OCI-LY1 (cell line): ENCODE results near the gene EDN2.

Source experiments
- H2AFZ ChIP-seq: fragments of 200-600 bp; sonication (generic), shearing (Covaris generic); 2 replicates; pipeline ENCODE4 v1.6.0; 2014; ENCODE audit warnings: antibody characterized with exemption, mild to moderate bottlenecking, low read length
- H3F3A ChIP-seq: fragments of 200-600 bp; sonication (generic), shearing (Covaris generic); 2 replicates; pipeline ENCODE4 v1.6.0; 2014; ENCODE audit warnings: mild to moderate bottlenecking, antibody characterized with exemption, low read length, moderate library complexity; ENCODE audit not compliant: insufficient read depth
- H3K27ac ChIP-seq: fragments of 200-600 bp; sonication (generic); 2 replicates; pipeline ENCODE4 v1.5.1; 2014; ENCODE audit warnings: low read length, mixed run types, mild to moderate bottlenecking, low read depth; ENCODE audit not compliant: poor library complexity, severe bottlenecking
- H3K27me3 ChIP-seq: fragments of 200-600 bp; sonication (generic); 2 replicates; pipeline ENCODE4 v1.6.0; 2014; ENCODE audit warnings: antibody characterized with exemption, mild to moderate bottlenecking, low read length, moderate library complexity; ENCODE audit not compliant: insufficient read depth
- H3K36me3 ChIP-seq: fragments of 200-600 bp; sonication (generic); 2 replicates; pipeline ENCODE4 v1.6.1; 2014; ENCODE audit warnings: mild to moderate bottlenecking, antibody characterized with exemption, low read length, moderate library complexity, mixed read lengths; ENCODE audit not compliant: insufficient read depth
- H3K4me1 ChIP-seq: fragments of 200-600 bp; sonication (generic); 2 replicates; pipeline ENCODE4 v1.5.1; 2014; ENCODE audit warnings: mild to moderate bottlenecking, low read length, moderate library complexity; ENCODE audit not compliant: insufficient read depth, severe bottlenecking
- H3K4me2 ChIP-seq: fragments of 200-600 bp; sonication (generic), shearing (Covaris generic); 2 replicates; pipeline ENCODE4 v1.6.1; 2014; ENCODE audit warnings: low read length
- H3K4me3 ChIP-seq: fragments of 200-600 bp; sonication (generic); 2 replicates; pipeline ENCODE4 v1.5.1; 2014; ENCODE audit warnings: low read length, low read depth, mild to moderate bottlenecking, mixed read lengths; ENCODE audit not compliant: poor library complexity, severe bottlenecking
- H3K79me2 ChIP-seq: fragments of 200-600 bp; shearing (Covaris generic); 2 replicates; pipeline ENCODE4 v1.6.1; 2016; ENCODE audit warnings: mixed run types, low read length, mixed read lengths; ENCODE audit not compliant: insufficient read depth
- H3K9ac ChIP-seq: fragments of 200-600 bp; sonication (generic), shearing (Covaris generic); 2 replicates; pipeline ENCODE4 v1.6.1; 2014; ENCODE audit warnings: mild to moderate bottlenecking, low read length, mixed read lengths
- H3K9me2 ChIP-seq: fragments of 200-600 bp; sonication (generic), shearing (Covaris generic); 2 replicates; pipeline ENCODE4 v1.6.1; 2014; ENCODE audit warnings: low read depth, mild to moderate bottlenecking, low read length, mixed read lengths
- H3K9me3 ChIP-seq: fragments of 200-600 bp; shearing (Covaris generic); 2 replicates; pipeline ENCODE4 v1.6.1; 2014; ENCODE audit warnings: low read length, mixed read lengths
- H4K20me1 ChIP-seq: fragments of 200-600 bp; sonication (generic), shearing (Covaris generic); 2 replicates; pipeline ENCODE4 v1.6.0; 2016; ENCODE audit warnings: mild to moderate bottlenecking, low read length; ENCODE audit not compliant: insufficient read depth
- EZH2 ChIP-seq: fragments of 200-600 bp; sonication (generic), shearing (Covaris generic); IDR thresholded peaks from 2 replicates; pipeline ENCODE4 v1.8.0; 2017; ENCODE audit warnings: borderline replicate concordance, mixed run types, mild to moderate bottlenecking, antibody characterized with exemption, low read length, moderate library complexity, mixed read lengths
- TF ChIP-seq, protein P1 (sequence below): fragments of 200-600 bp; sonication (generic), shearing (Covaris generic); IDR thresholded peaks from 2 replicates; pipeline ENCODE4 v1.5.1; 2017; ENCODE audit warnings: mild to moderate bottlenecking, antibody characterized with exemption, low read length, moderate library complexity, mixed read lengths

The EDN2 gene

DNA sequence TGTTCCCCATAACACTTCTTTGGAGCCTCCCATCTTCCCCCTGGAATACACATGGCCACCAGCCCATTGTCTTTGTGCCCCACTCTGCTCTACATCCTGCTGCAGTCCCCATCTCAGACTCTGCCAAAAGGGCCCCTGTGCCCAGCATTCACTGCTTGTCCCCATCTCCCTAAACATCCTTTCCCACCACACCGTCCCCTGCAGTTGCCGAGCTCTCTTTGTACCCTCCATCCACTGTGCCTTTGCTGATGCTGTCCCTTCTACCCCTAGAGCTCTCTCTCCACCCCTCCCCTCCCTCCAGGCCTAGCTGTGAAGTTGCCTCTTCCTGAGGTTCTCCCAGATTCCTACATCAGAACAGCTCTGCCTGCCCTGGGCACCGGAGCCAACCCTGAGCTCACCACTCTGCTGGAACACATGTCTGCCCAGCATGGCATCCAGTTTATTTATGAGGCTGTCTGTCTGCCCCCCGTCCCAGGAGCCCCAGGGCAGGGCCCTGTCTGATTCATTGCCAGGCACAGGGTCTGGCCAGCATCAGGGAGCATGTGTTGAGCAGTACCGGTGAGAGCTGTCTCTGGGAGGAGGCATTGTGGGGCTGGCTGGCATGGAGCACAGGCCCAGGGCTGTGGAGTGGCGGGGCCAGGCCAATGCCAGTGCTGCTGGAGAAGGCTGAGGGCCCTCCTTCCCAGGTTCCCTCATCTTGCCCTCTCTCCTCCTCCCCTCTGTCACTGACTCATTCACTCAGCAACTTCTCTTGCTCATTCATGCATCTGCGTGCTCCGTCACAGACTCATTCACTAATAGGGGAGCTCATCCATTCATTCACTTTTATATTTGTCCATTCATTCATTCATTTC is 28.8 kb downstream of the EDN2 start:
- Histone ChIP-seq H3K36me3 (no peaks in the 10 kb centered on the region), H2AFZ (no peak overlapping the region), H3F3A (no peaks in the 10 kb centered on the region), H3K4me1 (no peaks in the 10 kb centered on the region), H3K9me3 (no peaks in the 10 kb centered on the region), H4K20me1 (no peaks in the 10 kb centered on the region), H3K4me2 (no peak overlapping the region), H3K27ac (no peak overlapping the region), H3K9ac (no peak overlapping the region), H3K9me2 (no peaks in the 10 kb centered on the region), H3K27me3 (no peaks in the 10 kb centered on the region), H3K79me2 (no peaks in the 10 kb centered on the region), H3K4me3 (no peak overlapping the region)
- TF ChIP-seq, protein P1, sequence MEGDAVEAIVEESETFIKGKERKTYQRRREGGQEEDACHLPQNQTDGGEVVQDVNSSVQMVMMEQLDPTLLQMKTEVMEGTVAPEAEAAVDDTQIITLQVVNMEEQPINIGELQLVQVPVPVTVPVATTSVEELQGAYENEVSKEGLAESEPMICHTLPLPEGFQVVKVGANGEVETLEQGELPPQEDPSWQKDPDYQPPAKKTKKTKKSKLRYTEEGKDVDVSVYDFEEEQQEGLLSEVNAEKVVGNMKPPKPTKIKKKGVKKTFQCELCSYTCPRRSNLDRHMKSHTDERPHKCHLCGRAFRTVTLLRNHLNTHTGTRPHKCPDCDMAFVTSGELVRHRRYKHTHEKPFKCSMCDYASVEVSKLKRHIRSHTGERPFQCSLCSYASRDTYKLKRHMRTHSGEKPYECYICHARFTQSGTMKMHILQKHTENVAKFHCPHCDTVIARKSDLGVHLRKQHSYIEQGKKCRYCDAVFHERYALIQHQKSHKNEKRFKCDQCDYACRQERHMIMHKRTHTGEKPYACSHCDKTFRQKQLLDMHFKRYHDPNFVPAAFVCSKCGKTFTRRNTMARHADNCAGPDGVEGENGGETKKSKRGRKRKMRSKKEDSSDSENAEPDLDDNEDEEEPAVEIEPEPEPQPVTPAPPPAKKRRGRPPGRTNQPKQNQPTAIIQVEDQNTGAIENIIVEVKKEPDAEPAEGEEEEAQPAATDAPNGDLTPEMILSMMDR: no peak
- no peak for TF ChIP-seq EZH2

DNA sequence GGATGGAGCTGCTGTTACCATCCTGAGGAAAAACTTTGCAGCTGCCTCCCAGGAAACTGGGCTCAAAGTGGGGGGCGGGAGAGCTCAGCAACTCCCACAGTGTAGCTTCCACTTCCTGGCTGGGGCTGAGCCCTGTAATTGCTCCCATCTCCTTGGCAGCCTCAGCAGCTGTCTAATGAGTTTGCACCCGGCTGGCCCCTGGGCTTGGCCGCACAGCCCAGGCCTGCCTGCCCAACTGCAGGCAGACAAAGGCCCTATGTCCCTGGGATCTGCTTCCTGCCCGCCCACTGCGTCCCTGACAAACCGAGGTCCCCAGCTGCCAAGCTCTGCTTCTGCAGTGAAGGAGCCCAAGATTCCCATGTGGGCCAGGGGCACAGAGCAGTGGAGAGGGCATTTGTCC is 30.1 kb downstream of the EDN2 start:
- no peaks in the 10 kb centered on the region for H3K9me3 ChIP-seq

DNA sequence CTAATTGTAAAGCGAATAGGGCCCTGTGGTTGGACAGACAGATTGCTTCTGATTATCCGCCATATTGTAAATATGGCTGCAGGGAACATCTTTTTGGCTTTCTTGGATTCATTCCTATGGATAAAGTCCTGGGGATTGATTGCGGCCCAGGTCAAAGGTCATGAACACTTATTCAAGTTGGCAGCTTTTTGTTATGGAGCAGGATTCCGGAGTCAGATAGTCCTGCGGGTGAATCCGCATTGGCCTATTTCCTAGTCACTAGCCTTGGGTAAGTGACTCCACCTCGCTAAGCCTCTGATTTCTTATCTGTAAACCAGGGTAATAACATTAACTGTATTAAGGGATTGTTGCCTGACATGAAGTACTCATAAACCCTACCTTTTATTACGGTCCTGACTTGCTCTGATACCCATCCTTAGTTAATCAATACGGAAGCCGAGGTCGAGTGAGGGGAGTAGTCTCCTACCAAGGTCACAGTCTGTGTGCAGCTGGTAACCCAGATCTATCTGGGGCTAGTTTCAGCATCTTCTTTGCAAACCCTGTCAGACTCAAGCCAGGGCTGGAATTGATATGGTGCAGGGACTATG is 31.7 kb downstream of the EDN2 start:
- H4K20me1 ChIP-seq: no peaks in the 10 kb centered on the region
- H3F3A ChIP-seq: no peaks in the 10 kb centered on the region
- H3K79me2 ChIP-seq: no peaks in the 10 kb centered on the region
- no peak overlapping the region for H3K27ac ChIP-seq
- H3K4me2 ChIP-seq: no peak overlapping the region
- H3K27me3 ChIP-seq: no peaks in the 10 kb centered on the region
- no peaks in the 10 kb centered on the region for H3K9me2 ChIP-seq
- H3K4me3 ChIP-seq: no peak overlapping the region
- H2AFZ ChIP-seq: no peak overlapping the region
- H3K9me3 ChIP-seq: no peaks in the 10 kb centered on the region
- H3K36me3 ChIP-seq: no peaks in the 10 kb centered on the region
- H3K9ac ChIP-seq: no peak overlapping the region
- TF ChIP-seq, protein P1: no peak
- no peak for TF ChIP-seq EZH2
- no peaks in the 10 kb centered on the region for H3K4me1 ChIP-seq

More for the DNA sequence above, 30.1 kb downstream of the EDN2 start:
- Histone ChIP-seq H3K79me2 (no peaks in the 10 kb centered on the region), H3K36me3 (no peaks in the 10 kb centered on the region), H3K9ac (no peak overlapping the region), H3K27me3 (no peaks in the 10 kb centered on the region), H3K4me1 (no peaks in the 10 kb centered on the region), H3K4me3 (no peak overlapping the region), H3F3A (no peaks in the 10 kb centered on the region), H3K9me2 (no peaks in the 10 kb centered on the region), H3K27ac (no peak overlapping the region), H3K4me2 (no peak overlapping the region), H4K20me1 (no peaks in the 10 kb centered on the region), H2AFZ (no peak overlapping the region)
- TF ChIP-seq, protein P1: no peak
- TF ChIP-seq EZH2: no peak
